IPS-18a (cell line): Measurements from ENCODE around the gene ADPRH.
"Not testable (repeated sequence)": the region's sequence is repeated elsewhere in the genome, so short reads cannot be mapped to it uniquely, and the experiment has no call there.

Experiments
- H3K27ac ChIP-seq: one replicate; pipeline ENCODE4 v1.5.1; 2013; ENCODE audit warnings: low read length
- H3K27me3 ChIP-seq: one replicate; pipeline ENCODE4 v1.6.1; 2013; ENCODE audit warnings: mild to moderate bottlenecking, low read length; ENCODE audit not compliant: control insufficient read depth, insufficient read depth
- H3K36me3 ChIP-seq: one replicate; pipeline ENCODE4 v1.6.1; 2013; ENCODE audit warnings: low read depth, low read length; ENCODE audit not compliant: control insufficient read depth
- H3K4me1 ChIP-seq: one replicate; pipeline ENCODE4 v1.6.1; 2013; ENCODE audit warnings: low read depth, low read length; ENCODE audit not compliant: control insufficient read depth
- H3K4me3 ChIP-seq: one replicate; pipeline ENCODE4 v1.5.1; 2013; ENCODE audit warnings: low read length
- H3K9ac ChIP-seq: one replicate; pipeline ENCODE4 v1.6.1; 2013; ENCODE audit warnings: mild to moderate bottlenecking, low read length, moderate library complexity
- H3K9me3 ChIP-seq: one replicate; pipeline ENCODE4 v1.6.1; 2013; ENCODE audit warnings: low read depth, low read length; ENCODE audit not compliant: control insufficient read depth

ADPRH gene

DNA sequence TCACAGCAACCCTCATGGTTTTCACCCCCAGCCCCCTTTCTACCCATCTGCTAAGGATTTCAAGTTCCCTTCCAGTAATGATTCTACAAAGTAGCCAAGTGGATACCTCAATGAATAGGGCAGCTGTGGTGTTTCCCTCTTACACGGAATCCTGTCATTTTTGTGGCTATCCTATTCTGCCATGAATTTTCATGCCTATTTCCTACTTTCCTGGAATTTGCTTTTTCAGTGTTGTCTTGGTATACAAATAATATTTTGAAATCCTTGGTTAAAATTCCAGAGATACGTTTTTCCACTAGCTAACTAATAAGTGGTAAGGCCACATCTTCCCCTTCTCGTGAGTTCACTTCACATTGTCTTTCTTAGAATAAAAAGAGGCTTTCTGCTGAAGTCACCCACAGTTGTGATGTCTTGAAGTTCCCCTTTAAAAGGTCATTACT lies 7.5 kb downstream of the ADPRH start:
- no peak overlapping the region for H3K4me3 ChIP-seq
- H3K36me3 ChIP-seq = no peaks in the 10 kb centered on the region
- no peaks in the 10 kb centered on the region for H3K9me3 ChIP-seq
- H3K4me1 ChIP-seq = peaks cover 6% of the 10 kb centered on the region
- H3K27me3 ChIP-seq = no peaks in the 10 kb centered on the region
- H3K27ac ChIP-seq = no peak overlapping the region
- no peak overlapping the region for H3K9ac ChIP-seq

DNA sequence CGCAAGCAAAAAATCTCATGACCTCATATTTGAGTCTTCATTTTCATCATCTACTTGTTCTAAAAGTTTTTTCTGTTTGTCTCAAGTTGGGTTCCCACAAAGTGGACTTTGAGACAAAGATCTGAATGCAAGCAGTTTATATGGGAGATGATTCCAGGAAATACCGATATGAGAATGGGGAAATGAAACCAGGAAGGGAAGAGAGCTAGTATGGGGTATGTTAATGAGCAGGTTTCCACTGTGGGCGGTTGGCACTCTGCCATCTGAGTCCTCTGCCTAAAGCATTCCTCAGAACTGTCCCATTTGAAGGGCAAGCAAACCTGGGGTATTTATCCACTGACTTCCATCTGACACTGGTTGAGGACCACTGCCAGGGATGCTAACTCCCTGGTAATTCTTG lies 8.8 kb downstream of the ADPRH start:
- Histone ChIP-seq H3K36me3 (no peaks in the 10 kb centered on the region), H3K9me3 (no peaks in the 10 kb centered on the region), H3K27ac (no peak overlapping the region), H3K27me3 (no peaks in the 10 kb centered on the region), H3K9ac (no peak overlapping the region), H3K4me3 (no peak overlapping the region), H3K4me1 (peaks cover 6% of the 10 kb centered on the region)

DNA sequence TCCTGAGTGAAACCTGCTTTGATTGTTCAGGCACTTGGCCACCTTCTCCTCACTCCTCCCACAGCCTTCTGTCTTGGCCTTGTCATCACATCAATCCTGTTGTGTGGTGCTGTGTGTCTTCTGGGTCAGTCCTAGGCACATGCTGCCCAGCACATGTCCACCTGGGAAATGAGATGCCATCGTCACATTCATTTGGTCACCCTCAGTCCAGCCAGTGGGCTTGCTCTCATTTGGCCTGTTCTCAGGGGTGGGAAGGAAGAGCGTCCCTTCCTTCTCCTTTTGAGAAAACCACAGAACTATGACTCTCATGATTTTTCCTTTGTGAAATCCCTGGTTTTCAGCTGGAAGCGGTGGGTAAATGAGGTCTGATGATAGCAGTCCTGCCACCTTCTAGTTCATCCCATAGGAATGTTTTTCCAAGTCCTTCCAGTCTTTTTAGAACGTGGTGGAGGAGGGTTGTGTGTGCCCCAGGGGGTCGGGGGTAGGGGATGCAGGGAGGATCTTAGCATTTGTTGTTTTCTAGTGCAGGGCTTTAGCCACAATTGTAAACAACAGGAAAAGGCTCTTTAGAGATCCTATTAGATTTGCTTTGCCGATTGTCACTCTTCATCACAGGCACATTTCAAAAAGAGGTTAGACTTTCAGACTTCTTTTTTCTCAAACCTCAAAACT lies 9.9 kb downstream of the ADPRH start:
- H3K4me3 ChIP-seq = no peak overlapping the region
- no peaks in the 10 kb centered on the region for H3K9me3 ChIP-seq
- H3K36me3 ChIP-seq = no peaks in the 10 kb centered on the region
- H3K27me3 ChIP-seq = no peaks in the 10 kb centered on the region
- peaks cover 6% of the 10 kb centered on the region for H3K4me1 ChIP-seq
- no peak overlapping the region for H3K27ac ChIP-seq
- no peak overlapping the region for H3K9ac ChIP-seq

DNA sequence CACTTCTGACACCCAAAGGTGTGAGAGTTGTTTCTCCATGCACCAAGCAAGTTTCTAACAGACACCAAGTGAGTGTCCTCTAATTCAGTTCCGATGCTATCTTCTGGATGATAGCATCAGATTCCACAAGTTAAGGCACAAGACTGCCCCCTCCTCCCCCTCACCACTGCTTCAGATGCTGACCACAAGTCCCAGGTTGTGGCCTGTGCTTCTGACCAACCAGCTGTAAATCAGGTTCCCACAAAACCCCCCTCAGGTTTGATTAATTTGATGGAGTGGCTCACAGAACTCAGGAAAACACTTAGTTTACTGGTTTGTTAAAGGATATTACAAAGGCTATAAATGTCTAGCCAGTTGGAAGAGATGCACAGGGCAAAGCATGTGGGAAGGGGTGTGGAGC lies 11.4 kb downstream of the ADPRH start:
- Histone ChIP-seq H3K27me3 (no peaks in the 10 kb centered on the region), H3K36me3 (no peaks in the 10 kb centered on the region), H3K9me3 (no peaks in the 10 kb centered on the region), H3K4me3 (no peak overlapping the region), H3K27ac (no peak overlapping the region), H3K9ac (no peak overlapping the region), H3K4me1 (peaks cover 6% of the 10 kb centered on the region)

DNA sequence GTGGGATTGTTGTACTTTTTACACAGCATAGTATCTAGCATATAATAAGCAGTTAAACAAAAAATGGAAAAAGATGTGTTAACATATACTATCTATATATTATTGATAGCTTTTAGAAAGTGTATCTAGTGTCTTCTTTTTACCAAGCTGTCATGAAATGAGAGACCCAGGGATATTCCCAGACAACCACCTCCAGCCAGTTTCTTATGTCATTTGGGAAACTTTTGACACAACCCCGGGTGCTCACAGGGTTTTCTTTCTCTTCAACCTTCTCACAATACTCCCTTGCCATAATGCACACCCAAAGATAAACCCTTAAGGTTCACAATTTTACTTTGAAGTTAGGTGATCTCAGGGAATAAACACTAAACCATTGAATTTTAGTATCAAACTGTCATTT lies 13.6 kb downstream of the ADPRH start:
- Histone ChIP-seq H3K4me1 (peaks cover 6% of the 10 kb centered on the region), H3K27ac (no peak overlapping the region), H3K4me3 (no peak overlapping the region), H3K27me3 (no peaks in the 10 kb centered on the region), H3K36me3 (no peaks in the 10 kb centered on the region), H3K9ac (no peak overlapping the region), H3K9me3 (no peaks in the 10 kb centered on the region)

DNA sequence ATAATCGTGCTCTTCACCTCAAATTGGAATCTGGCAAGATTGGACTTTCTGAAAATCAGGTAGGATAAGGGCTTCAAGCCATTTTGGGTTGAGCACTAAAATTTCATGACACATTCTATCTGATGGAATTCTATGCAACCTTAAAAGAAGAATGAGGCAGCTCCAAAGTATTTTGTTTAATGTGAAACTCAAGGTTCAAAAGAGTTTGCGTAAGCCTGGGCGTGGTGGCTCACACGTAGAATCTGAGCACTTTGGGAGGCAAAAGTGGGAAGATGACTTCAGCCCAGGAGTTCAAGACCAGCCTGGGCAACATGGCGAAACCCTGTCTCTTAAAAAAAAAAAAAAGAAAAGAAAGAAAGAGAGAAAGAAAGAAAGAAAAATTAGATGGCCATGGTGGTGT lies 14.8 kb downstream of the ADPRH start:
- H3K36me3 ChIP-seq = no peaks in the 10 kb centered on the region
- H3K27ac ChIP-seq = no peak overlapping the region
- H3K4me1 ChIP-seq = peaks cover 6% of the 10 kb centered on the region
- H3K9me3 ChIP-seq = no peaks in the 10 kb centered on the region
- no peak overlapping the region for H3K4me3 ChIP-seq
- no peaks in the 10 kb centered on the region for H3K27me3 ChIP-seq
- no peak overlapping the region for H3K9ac ChIP-seq

DNA sequence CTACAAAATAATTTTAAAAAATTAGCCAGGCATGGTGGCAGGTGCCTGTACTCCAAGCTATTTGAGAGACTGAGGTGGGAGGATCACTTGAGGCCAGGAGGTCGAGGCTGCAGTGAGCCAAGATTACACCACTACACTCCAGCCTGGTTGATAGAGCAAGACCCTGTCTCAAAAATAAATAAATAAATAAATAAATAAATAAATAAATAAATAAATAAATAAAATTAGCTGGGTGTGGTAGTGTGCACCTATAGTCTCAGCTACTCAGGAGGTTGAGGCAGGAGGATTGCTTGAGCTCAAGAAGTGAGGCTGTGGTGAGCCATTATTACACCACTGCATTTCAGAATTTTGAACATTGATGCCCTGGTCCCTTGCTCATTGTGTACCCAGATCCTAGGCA lies 15.6 kb downstream of the ADPRH start:
- H3K27me3 ChIP-seq, H3K4me1 ChIP-seq, H3K4me3 ChIP-seq, H3K36me3 ChIP-seq, H3K9me3 ChIP-seq, H3K9ac ChIP-seq, H3K27ac ChIP-seq: not testable (repeated sequence)

DNA sequence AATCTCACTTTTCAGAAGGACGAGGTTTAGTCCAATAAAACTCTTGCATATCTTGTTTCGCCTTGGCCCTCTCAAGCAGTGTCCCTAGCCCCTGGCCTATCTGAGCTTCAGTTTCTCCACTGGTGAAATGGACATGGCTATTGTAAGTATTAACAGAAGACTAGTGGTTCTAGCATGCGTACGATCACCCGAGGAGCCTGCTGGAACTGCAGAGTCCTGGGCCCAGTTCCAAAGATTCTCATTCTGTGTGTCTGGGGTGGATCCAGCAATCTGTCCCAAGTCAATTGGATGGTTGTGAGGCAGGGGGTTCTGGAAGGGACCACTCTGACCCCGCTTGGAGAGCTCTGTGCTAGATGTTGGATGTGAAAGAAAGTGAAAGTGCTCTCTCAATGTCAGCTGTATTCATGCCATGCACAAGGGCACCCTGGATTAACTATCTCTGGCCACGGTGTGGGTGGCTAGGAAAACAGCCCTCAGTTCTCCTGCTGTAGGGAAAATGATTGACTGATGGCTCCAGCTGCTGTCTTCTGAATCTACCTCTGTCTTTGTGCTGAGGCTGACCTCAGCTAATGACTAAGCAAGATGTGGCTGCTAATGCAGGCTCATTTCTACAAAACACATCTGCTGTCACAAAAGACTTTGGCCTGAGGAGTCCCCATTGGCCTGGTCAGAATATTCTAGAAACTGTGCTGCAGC lies 16.5 kb downstream of the ADPRH start:
- Histone ChIP-seq H3K4me3 (no peak overlapping the region), H3K9me3 (no peaks in the 10 kb centered on the region), H3K36me3 (no peaks in the 10 kb centered on the region), H3K4me1 (no peaks in the 10 kb centered on the region), H3K27ac (no peak overlapping the region), H3K27me3 (no peaks in the 10 kb centered on the region), H3K9ac (no peak overlapping the region)

DNA sequence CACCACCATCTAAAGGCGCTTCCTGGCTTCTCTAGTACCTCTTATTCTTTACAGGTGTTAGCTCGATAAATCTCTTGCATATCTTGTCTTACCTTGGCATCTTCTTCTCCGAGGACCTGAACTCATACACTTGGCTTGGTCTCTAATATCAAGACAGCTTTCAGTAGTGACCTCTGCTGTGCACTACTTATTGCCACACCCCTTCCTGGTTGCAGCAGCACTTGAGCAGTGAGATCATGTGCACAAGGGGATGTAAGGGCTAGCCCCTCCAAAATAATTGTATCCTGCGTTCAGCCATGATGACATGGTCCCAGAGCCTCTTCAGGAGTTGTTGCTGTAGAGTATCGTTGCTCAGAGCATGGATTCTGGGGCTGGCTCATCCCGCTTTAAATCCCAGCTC lies 17.1 kb downstream of the ADPRH start:
- Histone ChIP-seq H3K27ac (no peak overlapping the region), H3K9ac (no peak overlapping the region), H3K4me3 (no peak overlapping the region), H3K36me3 (no peaks in the 10 kb centered on the region), H3K27me3 (no peaks in the 10 kb centered on the region), H3K4me1 (no peaks in the 10 kb centered on the region), H3K9me3 (no peaks in the 10 kb centered on the region)

DNA sequence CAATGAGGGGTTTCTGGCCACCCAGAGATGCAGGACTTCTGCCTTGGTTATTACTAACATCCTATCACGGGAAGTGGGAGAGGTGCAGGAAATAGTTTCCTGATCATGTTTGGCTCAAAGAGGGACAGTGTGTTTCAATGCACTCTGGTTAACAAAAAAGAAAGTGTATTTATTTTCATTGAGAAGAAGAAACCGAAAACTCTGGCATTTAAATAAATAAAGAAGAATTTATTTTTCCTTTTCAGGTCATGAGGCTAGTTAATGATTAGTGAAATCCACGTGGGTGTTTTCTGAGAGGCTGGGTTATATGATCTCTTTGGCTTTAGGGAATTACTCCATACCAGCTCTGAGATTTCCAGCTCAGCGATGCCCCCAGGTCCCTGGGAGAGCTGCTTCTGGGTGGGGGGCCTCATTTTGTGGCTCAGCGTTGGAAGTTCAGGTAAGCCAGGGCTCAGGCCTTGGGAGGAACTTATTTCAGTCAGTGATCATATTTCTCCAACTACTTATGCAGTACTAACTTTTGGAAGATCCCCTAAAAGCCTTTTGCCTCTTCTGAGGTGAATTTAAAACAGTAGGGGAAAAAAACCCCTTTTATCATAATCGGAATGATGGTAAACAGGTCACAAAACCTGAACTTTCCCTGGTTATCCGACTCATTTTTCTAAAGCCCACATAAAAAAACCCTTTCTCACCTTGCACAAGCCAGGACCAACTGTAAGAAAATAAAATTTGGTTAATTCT lies 18.4 kb downstream of the ADPRH start, which contains the start of gene PLA1A:
Gene PLA1A, plus strand, starts transcription at position 338 of the 741 bp plus-strand sequence. Its CDS starts 29 bp downstream, at position 367.
- no peaks in the 10 kb centered on the region for H3K9me3 ChIP-seq
- no peak within 1 kb of the TSS for H3K9ac ChIP-seq
- no peak within 1 kb of the TSS for H3K27ac ChIP-seq
- no peaks in the 10 kb centered on the region for H3K36me3 ChIP-seq
- H3K4me3 ChIP-seq = no peak within 1 kb of the TSS
- H3K27me3 ChIP-seq = no peaks in the 10 kb centered on the region
- no peaks in the 10 kb centered on the region for H3K4me1 ChIP-seq

DNA sequence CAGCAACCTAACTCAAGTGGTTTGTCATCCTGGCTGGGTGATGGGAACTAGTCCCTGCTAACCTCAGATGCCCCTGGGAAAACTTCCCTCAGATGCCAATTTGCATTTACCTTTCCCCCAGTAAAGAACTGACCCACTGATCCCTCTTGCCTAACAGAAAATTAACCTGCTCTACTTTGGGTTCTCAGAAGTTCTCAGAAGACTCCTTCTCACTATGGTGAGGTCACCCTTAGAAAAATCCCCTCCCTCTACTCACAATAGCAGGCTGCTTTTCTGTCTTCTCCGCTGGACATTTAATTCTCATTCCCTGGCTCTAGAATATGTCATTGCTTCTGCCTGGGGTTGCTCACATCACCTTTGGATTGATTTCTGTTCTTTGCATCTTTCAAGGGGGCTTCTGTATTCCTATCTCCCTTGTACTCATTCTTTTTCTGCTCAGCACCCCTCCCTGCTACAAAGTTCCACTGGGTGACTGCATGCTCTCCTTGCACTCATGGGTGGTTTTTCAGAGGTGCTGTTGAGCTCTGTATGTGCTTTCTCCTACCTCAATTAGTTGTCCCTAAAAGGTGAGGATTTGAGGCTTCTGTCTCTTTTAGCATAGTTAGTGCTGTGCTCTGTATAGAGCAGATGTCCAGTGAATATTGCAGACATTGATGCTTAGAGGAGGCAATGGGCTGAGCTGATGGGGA lies 19.3 kb downstream of the ADPRH start:
- H3K27ac ChIP-seq = no peak overlapping the region
- H3K9me3 ChIP-seq = no peaks in the 10 kb centered on the region
- no peaks in the 10 kb centered on the region for H3K27me3 ChIP-seq
- no peak overlapping the region for H3K9ac ChIP-seq
- no peaks in the 10 kb centered on the region for H3K4me1 ChIP-seq
- no peaks in the 10 kb centered on the region for H3K36me3 ChIP-seq
- H3K4me3 ChIP-seq = no peak overlapping the region
